Brain microvascular endothelial cell (primary cell): Measurements from ENCODE around the gene SUN5.
"Not testable (repeated sequence)": the region's sequence is repeated elsewhere in the genome, so short reads cannot be mapped to it uniquely, and the experiment has no call there.

ENCODE experiments used
- DNase-seq: peaks from one replicate; pipeline ENCODE4 v3.0.0-alpha.2; 2020
- H3K27ac ChIP-seq: fragments of 250-450 bp; sonication (Bioruptor Pico); 2 replicates; pipeline ENCODE4 v1.5.1; 2020; ENCODE audit warnings: mild to moderate bottlenecking, moderate library complexity
- H3K27me3 ChIP-seq: fragments of 250-450 bp; sonication (Bioruptor Pico); replicated peaks from 2 replicates; pipeline ENCODE4 v1.5.1; 2020; ENCODE audit warnings: mild to moderate bottlenecking
- H3K36me3 ChIP-seq: fragments of 250-450 bp; sonication (Bioruptor Pico); replicated peaks from 2 replicates; pipeline ENCODE4 v1.5.1; 2020; ENCODE audit warnings: mild to moderate bottlenecking
- H3K4me3 ChIP-seq: 2 replicates; pipeline ENCODE4 v1.5.1; 2011; ENCODE audit warnings: low read depth, mild to moderate bottlenecking, control low read depth, low read length, moderate library complexity
- CTCF ChIP-seq: IDR thresholded peaks from 2 replicates; pipeline ENCODE4 v1.5.1; 2011; ENCODE audit warnings: low read depth, mild to moderate bottlenecking, moderate library complexity, low read length, control low read depth, inconsistent platforms; ENCODE audit errors: missing control alignments
- in situ Hi-C: cut with HindIII; loops from 2 replicates; pipeline ENCODE4 v1.10.0; 2017; ENCODE audit warnings: low sequenced_read_pairs, low pct_ligation_motif_present

The SUN5 gene

GRCh38 chr20:32978009-32978335, 26.3 kb downstream of the SUN5 start:
- no peak overlapping the region for H3K27ac ChIP-seq
- no peaks in the 10 kb centered on the region for H3K36me3 ChIP-seq
- H3K4me3 ChIP-seq, result no peak overlapping the region
- in situ Hi-C loops, result no loop called here
- no peaks in the 10 kb centered on the region for H3K27me3 ChIP-seq
- no peak for DNase-seq
- no peak for TF ChIP-seq CTCF

GRCh38 chr20:32977281-32978008, 26.8 kb downstream of the SUN5 start:
- no peak overlapping the region for H3K4me3 ChIP-seq
- H3K27ac ChIP-seq, result no peak overlapping the region
- in situ Hi-C loops, result no loop called here
- TF ChIP-seq CTCF, result no peak
- H3K27me3 ChIP-seq, result no peaks in the 10 kb centered on the region
- no peak for DNase-seq
- no peaks in the 10 kb centered on the region for H3K36me3 ChIP-seq

GRCh38 chr20:32976746-32977145, 27.5 kb downstream of the SUN5 start:
- Histone ChIP-seq H3K36me3 (no peaks in the 10 kb centered on the region), H3K4me3 (no peak overlapping the region), H3K27me3 (no peaks in the 10 kb centered on the region), H3K27ac (no peak overlapping the region)
- TF ChIP-seq CTCF, result no peak
- DNase-seq, result no peak
- in situ Hi-C loops, result no loop called here

- TF ChIP-seq CTCF, result no peak
- Histone ChIP-seq H3K27me3 (no peaks in the 10 kb centered on the region), H3K4me3 (no peak overlapping the region), H3K36me3 (no peaks in the 10 kb centered on the region), H3K27ac (no peak overlapping the region)
- no peak for DNase-seq
- in situ Hi-C loops, result no loop called here
These were observed 28.2 kb downstream of the SUN5 start for GRCh38 chr20:32975698-32976674.

- H3K27ac ChIP-seq, H3K36me3 ChIP-seq, H3K27me3 ChIP-seq, DNase-seq, H3K4me3 ChIP-seq, in situ Hi-C loops: not testable (repeated sequence)
These were observed 29.1 kb downstream of the SUN5 start for GRCh38 chr20:32975121-32975520.

- H3K4me3 ChIP-seq, H3K36me3 ChIP-seq, H3K27me3 ChIP-seq, in situ Hi-C loops, DNase-seq, H3K27ac ChIP-seq: not testable (repeated sequence)
These were observed 29.8 kb downstream of the SUN5 start for GRCh38 chr20:32974204-32975064.
